GM12892 (cell line): Measurements from ENCODE around the gene VPS11.
"Not testable (repeated sequence)": the region's sequence is repeated elsewhere in the genome, so short reads cannot be mapped to it uniquely, and the experiment has no call there.

Experiments
- POLR2A ChIP-seq: IDR thresholded peaks from 2 replicates; pipeline ENCODE4 v1.6.1; 2011; ENCODE audit warnings: low read depth, low read length, control low read depth
- POLR2AphosphoS5 ChIP-seq: IDR thresholded peaks from 2 replicates; pipeline ENCODE4 v1.6.1; 2011; ENCODE audit warnings: low read depth, low read length, control low read depth

GRCh38 chr11:119033421-119033820 lies 34.2 kb upstream of the VPS11 start:
- not testable (repeated sequence) for TF ChIP-seq POLR2AphosphoS5, POLR2A
